Right atrium auricular region (tissue), 2 donors: Measurements from ENCODE around the gene RNF130. TPM values are rescaled to one million over a fixed set of nuclear protein-coding genes. Genes with fewer than 3 reads are reported as not detected.
"Not testable (repeated sequence)": the region's sequence is repeated elsewhere in the genome, so short reads cannot be mapped to it uniquely, and the experiment has no call there.

ENCODE experiments used
- DNase-seq: peaks from one replicate; pipeline ENCODE4 v3.0.0-alpha.2; 2019; ENCODE audit warnings: low spot score
- H3K27ac ChIP-seq, 2 donors: fragments of 200-600 bp; sonication (generic); 1 replicate in 1 of 2; 2 replicates in 1 of 2; pipeline ENCODE4 v1.5.1; 2016 to 2019
- H3K27me3 ChIP-seq, 2 donors: fragments of 200-600 bp; sonication (generic); one replicate each; pipeline versions ENCODE4 v1.5.1 to v1.6.0; 2017 to 2019
- H3K36me3 ChIP-seq: fragments of 200-600 bp; sonication (generic); one replicate; pipeline ENCODE4 v1.5.1; 2016
- H3K4me1 ChIP-seq, 2 donors: fragments of 200-600 bp; sonication (generic); one replicate each; pipeline versions ENCODE4 v1.5.1 to v1.6.0; 2017 to 2019
- H3K4me3 ChIP-seq, 2 donors: fragments of 200-600 bp; sonication (generic); 1 replicate in 1 of 2; 2 replicates in 1 of 2; pipeline ENCODE4 v1.5.1; 2017 to 2019; ENCODE audit warnings: mild to moderate bottlenecking in 1 of 2, moderate library complexity in 1 of 2
- H3K9me3 ChIP-seq, 2 donors: fragments of 200-600 bp; sonication (generic); one replicate each; pipeline ENCODE4 v1.5.1; 2019
- total RNA-seq, 2 donors: library from RNA; depleted of rRNA; stranded (reverse); fragments of >200 nt; gene quantifications; one replicate each; pipeline ENCODE4 v1.1.0, GENCODE V29; 2016
- TF ChIP-seq, protein P1 (sequence below), 2 donors: fragments of 200-600 bp; sonication (generic); IDR thresholded peaks; one replicate each; pipeline ENCODE4 v1.5.1; 2019; ENCODE audit warnings: antibody characterized with exemption in 2 of 2

The RNF130 gene
- total RNA-seq, 2 donors from 2014 or later, result 42.9 to 51.3 TPM

DNA sequence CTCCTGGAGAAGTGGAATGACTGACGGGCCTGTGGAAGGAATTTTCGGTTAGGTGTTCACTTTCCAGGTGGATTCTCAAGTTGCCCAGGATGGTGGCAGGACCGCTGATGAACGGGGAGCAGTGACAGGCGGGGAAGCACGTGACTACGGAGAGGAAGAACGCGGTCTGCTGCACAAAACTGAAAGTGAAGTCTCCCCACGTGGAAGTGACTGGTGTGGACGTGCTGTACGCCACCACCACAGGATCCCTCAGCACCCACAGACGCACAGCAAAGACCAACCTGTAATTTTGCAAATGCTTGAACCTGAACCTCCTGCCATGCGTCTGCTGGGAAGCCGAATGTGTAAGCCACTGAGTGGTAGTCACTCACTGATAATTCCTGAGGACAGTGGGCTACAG lies 51.4 kb downstream of the RNF130 start:
- no peak overlapping the region for H3K4me3 ChIP-seq
- H3K9me3 ChIP-seq, result no peaks in the 10 kb centered on the region
- H3K4me1 ChIP-seq, result no peaks in the 10 kb centered on the region
- TF ChIP-seq, protein P1, sequence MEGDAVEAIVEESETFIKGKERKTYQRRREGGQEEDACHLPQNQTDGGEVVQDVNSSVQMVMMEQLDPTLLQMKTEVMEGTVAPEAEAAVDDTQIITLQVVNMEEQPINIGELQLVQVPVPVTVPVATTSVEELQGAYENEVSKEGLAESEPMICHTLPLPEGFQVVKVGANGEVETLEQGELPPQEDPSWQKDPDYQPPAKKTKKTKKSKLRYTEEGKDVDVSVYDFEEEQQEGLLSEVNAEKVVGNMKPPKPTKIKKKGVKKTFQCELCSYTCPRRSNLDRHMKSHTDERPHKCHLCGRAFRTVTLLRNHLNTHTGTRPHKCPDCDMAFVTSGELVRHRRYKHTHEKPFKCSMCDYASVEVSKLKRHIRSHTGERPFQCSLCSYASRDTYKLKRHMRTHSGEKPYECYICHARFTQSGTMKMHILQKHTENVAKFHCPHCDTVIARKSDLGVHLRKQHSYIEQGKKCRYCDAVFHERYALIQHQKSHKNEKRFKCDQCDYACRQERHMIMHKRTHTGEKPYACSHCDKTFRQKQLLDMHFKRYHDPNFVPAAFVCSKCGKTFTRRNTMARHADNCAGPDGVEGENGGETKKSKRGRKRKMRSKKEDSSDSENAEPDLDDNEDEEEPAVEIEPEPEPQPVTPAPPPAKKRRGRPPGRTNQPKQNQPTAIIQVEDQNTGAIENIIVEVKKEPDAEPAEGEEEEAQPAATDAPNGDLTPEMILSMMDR (IDR thresholded peaks at IDR 0.05), result no peak
- DNase-seq, result no peak
- no peaks in the 10 kb centered on the region for H3K27me3 ChIP-seq
- H3K27ac ChIP-seq, result no peak overlapping the region
- peaks cover 7% of the 10 kb centered on the region for H3K36me3 ChIP-seq

DNA sequence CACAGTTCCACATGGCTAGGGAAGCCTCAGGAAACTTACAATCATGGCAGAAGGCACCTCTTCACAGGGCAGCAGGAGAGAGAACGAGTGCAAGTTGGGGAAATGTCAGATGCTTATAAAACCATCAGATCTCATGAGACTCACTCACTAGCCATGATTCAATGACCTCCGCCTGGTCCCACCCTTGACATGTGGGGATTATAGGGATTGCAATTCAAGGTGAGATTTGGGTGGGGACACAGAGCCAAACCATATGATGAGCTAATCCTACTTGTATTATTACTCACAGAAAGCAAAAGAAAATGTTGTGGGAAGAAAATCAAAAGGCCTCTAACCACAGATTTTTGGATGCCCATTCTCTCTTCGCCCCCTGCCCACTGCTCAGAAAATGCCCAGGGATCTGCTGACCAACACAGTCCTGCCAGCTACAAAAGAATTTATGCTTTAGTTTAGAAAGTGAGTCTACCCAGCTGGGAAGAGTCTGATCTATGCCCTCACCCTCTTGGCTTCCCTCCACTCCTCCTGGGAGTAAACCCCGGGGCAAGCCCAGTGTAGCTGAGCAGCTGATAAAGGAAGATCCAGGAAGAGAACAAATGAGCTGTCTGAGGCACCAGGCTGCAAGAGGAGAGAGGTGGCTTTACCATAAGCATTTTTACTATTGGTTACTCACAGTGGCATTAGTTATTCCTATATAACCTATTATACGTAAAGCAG lies 53.1 kb downstream of the RNF130 start:
- Histone ChIP-seq H3K4me3 (no peak overlapping the region), H3K9me3 (no peaks in the 10 kb centered on the region), H3K27ac (no peak overlapping the region), H3K27me3 (no peaks in the 10 kb centered on the region), H3K4me1 (peaks cover 0 to 5% of the 10 kb centered on the region in 2 donors), H3K36me3 (peaks cover 7% of the 10 kb centered on the region)
- TF ChIP-seq, protein P1 (IDR thresholded peaks at IDR 0.05), result no peak
- no peak for DNase-seq

DNA sequence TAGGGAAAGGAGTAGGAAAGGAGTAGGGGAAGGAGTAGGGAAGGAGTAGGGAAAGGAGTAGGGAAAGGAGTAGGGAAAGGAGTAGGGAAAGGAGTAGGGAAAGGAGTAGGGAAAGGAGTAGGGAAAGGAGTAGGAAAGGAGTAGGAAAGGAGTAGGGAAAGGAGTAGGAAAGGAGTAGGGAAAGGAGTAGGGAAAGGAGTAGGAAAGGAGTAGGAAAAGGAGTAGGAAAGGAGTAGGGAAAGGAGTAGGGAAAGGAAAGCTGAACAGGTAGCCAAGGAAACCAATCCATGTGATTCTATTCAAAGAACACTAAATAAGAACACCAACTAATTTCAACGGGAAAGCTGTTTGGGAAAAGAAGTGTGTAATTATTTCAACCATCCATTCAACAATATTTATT lies 56.0 kb downstream of the RNF130 start:
- not testable (repeated sequence) for H3K27me3 ChIP-seq, H3K4me1 ChIP-seq, H3K9me3 ChIP-seq, H3K4me3 ChIP-seq, H3K36me3 ChIP-seq, DNase-seq, H3K27ac ChIP-seq

DNA sequence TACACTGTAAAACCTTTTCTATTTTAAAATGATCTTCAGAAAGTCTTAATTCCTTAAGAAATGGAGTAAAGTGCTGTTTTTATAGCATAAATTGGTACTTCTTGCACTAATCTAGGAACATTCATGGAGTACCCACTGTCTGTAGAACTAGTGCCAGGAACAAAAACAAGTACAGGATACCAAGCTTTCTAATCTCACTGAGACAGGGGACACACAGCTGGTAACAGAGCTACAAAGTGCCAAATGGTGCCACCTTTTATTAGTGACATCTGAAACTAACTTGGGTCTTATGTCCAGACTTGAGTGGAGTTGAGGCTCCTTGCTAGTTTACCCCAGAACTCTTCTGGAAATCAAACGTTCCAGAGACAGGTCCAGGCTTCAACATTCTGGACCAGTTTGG lies 57.9 kb downstream of the RNF130 start:
- TF ChIP-seq, protein P1 (IDR thresholded peaks at IDR 0.05), result no peak
- Histone ChIP-seq H3K27me3 (no peaks in the 10 kb centered on the region), H3K27ac (no peak overlapping the region), H3K4me1 (peaks cover 0 to 5% of the 10 kb centered on the region in 2 donors), H3K36me3 (no peaks in the 10 kb centered on the region), H3K9me3 (no peaks in the 10 kb centered on the region), H3K4me3 (no peak overlapping the region)
- no peak for DNase-seq

DNA sequence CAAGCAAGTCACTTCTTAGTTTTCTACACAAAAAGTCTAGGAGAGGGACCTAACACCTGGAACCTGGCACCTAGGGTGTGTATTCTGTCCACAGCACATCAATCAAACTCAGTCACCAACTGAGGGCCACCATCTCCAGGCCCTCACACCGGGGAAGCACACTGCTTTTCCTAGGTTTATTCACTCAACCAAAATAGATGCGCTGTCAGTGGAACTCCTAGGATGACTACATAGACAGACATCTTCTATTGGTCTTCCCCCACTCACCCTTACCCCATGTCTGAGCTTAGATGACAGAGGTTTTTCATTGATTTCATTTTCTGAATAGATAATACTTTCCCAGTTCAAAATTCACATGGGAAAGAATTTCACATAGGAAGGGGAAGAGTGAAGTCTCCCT lies 59.2 kb downstream of the RNF130 start:
- no peaks in the 10 kb centered on the region for H3K9me3 ChIP-seq
- no peaks in the 10 kb centered on the region for H3K36me3 ChIP-seq
- H3K27me3 ChIP-seq, result no peaks in the 10 kb centered on the region
- no peak overlapping the region for H3K4me3 ChIP-seq
- DNase-seq, result no peak
- peaks cover 0 to 13% of the 10 kb centered on the region in 2 donors for H3K4me1 ChIP-seq
- TF ChIP-seq, protein P1 (IDR thresholded peaks at IDR 0.05), result no peak
- no peak overlapping the region for H3K27ac ChIP-seq

DNA sequence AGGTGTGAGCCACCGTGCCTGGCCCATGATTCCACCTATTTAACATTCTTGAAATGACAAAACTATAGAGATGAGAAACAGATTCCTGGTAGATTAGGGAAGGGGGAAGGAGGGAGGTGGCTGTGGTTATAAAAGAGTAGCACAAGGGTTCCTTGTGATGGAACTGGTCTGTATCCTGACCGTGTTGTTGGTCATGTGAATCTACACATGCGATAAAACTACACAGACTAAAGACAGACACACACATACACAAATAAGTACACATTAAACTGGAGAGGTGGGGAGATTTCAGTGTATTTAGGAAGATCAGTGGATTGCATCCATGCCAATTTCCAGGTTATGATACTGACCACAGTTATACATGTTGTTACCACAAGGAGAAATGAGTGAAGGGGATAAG lies 60.9 kb downstream of the RNF130 start:
- no peak for DNase-seq
- Histone ChIP-seq H3K36me3 (no peaks in the 10 kb centered on the region), H3K9me3 (no peaks in the 10 kb centered on the region), H3K4me1 (peaks cover 0 to 18% of the 10 kb centered on the region in 2 donors), H3K27ac (no peak overlapping the region), H3K4me3 (no peak overlapping the region), H3K27me3 (no peaks in the 10 kb centered on the region)
- TF ChIP-seq, protein P1 (IDR thresholded peaks at IDR 0.05), result no peak
